Esophagus muscularis mucosa (tissue), 3 donors: ENCODE results near the gene TEX53.

Experiments used
- CTCF ChIP-seq, 3 experiments: fragments of 200-600 bp in 2 of 3; fragments of 450-650 bp in 1 of 3; sonication (generic) in 2 of 3; IDR thresholded peaks; one replicate each; pipeline ENCODE4 v1.5.1; 2017 to 2019; ENCODE audit warnings: antibody characterized with exemption in 3 of 3, mild to moderate bottlenecking in 2 of 3, moderate library complexity in 1 of 3
- POLR2AphosphoS5 ChIP-seq, 2 donors: sonication (generic); formaldehyde crosslinking; IDR thresholded peaks; one replicate each; pipeline ENCODE4 v1.6.1; 2017; ENCODE audit warnings: antibody characterized with exemption in 2 of 2

- no peak for TF ChIP-seq CTCF (IDR thresholded peaks at IDR 0.05)
- TF ChIP-seq POLR2AphosphoS5 (IDR thresholded peaks at IDR 0.05), result no peak
These were observed 30.1 kb downstream of the TEX53 start for GRCh38 chr9:114627553-114627952.
